DMS53 (cell line): ENCODE data around the gene ARHGAP24.

Experiments used
- DNase-seq: peaks from one replicate; lab custom pipeline; 2025; lab: John Stamatoyannopoulos, UW

ARHGAP24 gene

GRCh38 chr4:85700362-85700761, 225.4 kb downstream of the ARHGAP24 start:
- DNase-seq, result no peak

DNA sequence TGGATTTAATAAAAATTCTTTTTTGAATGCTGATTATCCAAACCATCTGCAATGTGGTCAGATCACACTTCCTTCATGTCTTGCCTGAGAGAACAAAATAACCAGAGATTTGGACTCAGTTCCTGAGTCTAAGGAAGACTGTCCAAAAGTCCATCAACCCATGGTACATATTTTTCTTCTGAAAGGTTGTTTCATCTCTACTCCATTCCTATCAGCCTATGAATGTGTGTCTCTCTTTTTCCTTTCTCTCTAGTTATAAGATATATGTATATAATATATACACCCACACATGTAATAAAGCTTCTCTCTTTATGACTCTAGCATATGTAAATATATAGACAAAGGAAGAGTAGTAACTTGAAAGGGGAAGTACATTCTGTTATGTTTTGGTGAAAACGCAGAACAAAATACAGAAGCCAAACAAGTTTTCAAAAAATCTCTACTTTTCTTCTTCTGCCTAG, 226.9 kb downstream of the ARHGAP24 start:
- no peak for DNase-seq

- DNase-seq, result no peak
Observed at GRCh38 chr4:85703096-85703495, 228.1 kb downstream of the ARHGAP24 start.

DNA sequence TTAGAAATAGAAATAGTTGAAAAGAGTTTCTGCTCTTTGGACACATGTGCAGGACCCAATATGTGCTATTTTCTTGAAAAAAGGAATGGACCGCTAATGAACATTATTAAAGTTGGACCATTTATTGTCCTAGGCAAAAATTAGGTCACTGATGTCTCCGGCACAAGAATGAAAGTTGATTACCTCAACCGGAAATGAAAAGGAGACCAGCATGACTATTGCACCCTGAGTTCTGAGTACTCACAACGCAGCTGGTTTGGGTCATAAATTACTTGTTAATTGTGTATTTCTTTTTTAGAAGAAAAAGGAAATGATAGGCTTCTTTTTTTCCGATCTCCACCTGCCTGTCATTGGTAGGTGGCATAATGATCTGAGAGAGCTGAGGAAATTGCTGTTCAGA, 232.7 kb downstream of the ARHGAP24 start:
- DNase-seq, result no peak

GRCh38 chr4:85708468-85708867, 233.5 kb downstream of the ARHGAP24 start:
- DNase-seq, result no peak

GRCh38 chr4:85713005-85713404, 238.1 kb downstream of the ARHGAP24 start:
- DNase-seq, result no peak

DNA sequence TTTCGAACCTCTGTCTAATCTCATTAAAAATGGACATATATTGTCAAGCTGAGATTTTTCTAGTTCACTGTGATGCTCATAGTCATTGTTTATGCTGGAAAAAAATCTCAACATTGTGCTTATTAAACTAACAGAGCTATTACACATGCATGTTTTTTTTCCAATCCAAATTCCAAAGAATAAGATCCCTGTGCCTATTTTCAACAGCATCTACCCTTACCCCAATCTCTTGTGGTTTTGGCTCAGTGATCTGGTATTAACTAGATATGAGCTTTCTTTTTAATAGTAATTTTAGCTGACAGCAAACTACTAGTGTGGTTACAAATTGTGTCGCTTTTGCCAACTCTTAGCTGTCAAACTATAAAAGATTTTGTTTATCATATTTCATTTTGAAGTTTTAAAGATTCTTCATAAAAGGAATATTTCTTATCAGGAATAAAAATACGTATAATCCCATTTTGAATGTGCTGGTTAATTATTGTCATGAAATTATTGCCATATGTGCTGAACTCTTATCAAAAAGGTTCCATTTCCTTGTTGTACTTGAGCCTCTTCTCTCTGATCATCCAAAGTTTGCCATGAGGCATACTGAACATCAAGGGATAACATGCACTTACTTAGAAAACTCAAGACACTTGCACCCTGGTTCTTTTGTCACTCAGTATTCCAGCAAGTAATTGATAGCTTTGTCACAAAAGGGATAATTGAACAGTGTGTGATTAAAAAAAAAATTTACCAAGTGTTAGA, 241.2 kb downstream of the ARHGAP24 start:
- DNase-seq, result no peak

GRCh38 chr4:85717351-85717750, 242.4 kb downstream of the ARHGAP24 start:
- no peak for DNase-seq

DNA sequence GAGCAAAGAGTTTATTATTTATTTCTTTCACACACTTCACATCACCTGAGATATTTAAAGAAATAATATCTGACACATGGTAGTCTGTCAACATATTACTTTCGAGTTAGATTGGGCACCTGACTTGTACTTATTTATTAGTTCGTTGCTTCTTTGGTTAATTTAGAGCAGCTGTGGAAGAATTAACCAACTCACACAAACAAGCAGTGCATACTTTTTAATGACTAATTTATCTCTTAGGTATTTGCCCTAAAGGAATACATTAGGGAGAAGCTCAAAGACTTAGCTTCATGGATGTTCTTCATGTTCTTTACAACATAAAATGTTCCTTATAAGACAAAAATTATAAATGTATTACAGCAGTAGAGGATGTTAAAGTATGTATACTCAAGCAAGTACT, 242.9 kb downstream of the ARHGAP24 start:
- DNase-seq, result no peak

GRCh38 chr4:85720735-85721134, 245.8 kb downstream of the ARHGAP24 start:
- DNase-seq, result peak; percentile 21

- no peak for DNase-seq
Observed at GRCh38 chr4:85722401-85722800, 247.5 kb downstream of the ARHGAP24 start.

GRCh38 chr4:85722807-85723206, 247.9 kb downstream of the ARHGAP24 start:
- DNase-seq, result no peak

DNA sequence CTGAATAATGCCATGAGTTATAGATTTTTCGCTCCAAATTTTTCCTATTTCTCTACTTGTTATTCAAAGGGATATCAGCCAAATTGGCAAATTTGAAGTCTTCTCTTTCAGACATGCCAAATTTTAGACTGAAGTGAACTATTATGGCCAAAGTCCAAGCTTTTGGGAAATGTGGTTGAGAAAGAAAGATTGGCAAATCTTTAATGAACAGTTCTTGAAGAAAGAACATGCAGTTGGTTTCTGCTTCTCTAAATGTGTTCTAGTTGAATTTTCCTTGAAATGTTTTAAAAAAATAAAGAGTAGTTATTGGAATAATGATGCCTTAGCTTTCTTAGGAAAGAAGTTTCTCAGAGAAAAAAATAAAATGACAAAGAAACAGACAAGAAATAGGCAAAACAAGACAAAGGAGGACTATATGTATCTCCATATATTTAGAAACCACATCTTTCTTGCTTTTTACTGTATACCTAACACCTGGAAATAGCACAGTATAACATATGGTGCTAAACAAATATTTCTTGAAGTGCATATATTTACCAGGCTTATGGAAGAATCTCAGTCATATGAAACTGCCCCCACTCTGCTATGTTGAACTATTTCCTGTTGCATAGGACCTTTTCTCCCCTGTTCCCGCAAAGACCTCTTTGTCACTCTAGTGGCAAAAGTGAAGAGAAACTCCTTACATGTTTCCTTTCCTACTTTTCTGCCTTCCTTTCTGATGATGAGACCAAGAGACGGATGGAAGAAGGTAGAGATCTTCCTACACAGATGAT, 250.0 kb downstream of the ARHGAP24 start:
- peak; percentile 7 for DNase-seq

DNA sequence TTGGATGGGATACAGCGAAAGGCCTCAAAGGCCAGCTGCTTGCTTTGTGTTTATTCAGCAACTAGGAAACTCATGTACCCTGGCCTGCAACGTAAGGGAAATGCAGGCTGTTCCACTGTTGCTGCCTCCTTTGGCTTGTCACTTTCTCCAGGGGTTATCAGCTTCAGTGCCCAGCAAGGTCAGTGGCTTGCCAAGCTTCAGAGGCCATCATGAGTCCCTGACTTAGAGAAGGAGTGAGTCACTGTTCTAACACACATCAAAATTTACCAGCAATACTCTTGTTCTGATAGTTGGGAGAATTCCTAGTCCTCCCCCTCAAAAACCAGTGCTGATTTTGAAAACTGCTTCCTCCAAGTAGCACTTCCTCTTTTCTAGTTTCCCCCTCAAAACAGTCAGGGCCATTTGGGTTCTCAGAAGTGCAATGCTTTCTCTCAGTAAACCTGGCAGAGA, 250.8 kb downstream of the ARHGAP24 start:
- peak; percentile 8 for DNase-seq

- no peak for DNase-seq
Observed at GRCh38 chr4:85726555-85726954, 251.6 kb downstream of the ARHGAP24 start.

DNA sequence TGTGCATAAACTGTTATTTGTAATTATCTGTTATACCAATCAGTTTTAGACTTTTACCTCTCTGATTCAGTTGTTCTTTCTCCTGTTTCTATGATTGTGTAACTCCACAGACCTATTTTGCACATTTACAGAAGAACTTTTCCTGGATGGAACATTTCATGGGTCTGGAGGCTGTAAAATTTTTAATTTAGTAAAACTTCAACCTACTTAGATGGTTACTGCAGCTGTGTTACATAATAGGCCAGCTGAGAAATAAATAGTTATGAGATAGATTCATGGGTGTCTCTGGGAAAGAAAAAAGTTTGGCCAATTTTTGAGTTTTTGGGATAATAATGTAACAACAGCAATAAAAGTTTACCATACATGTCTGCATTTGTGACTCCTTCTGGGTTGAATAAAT, 253.5 kb downstream of the ARHGAP24 start:
- DNase-seq, result no peak

GRCh38 chr4:85732124-85732523, 257.2 kb downstream of the ARHGAP24 start:
- no peak for DNase-seq

DNA sequence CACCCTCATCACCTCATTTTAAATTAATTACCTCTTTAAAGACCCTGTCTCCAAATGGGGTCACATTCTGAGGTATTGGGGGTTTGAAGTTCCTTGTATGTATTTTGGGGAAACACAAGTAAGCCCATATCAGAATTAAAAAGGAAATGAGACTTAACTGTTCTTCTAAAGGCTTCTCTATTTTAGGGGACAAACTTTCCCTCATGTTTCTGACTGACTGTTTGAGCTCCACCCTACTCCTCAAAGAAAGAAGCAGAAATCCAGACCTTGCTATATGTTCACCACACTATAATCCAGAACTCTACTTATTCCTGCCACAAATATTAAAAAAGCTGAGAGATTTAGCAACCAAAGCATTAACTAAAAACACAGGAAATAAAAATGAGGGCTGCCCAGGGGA, 258.8 kb downstream of the ARHGAP24 start:
- no peak for DNase-seq

DNA sequence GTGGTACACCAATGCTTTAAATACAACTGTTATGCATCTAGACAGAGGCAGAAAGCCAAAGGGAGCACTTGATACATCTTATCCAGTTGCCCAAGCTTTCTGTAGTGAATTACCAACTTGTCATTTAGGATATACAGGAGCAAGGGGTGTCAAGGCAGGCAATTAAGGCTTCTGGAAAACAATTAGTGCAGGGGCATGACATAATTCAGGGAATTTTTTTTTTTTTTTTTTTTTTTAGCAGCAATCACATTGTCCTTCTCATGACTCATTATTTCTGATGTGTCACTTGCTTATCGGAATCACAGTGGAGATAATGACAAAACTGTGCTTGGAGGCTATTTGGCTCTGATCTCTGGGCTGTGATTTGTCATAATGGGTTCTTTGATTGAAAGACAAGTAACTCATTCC, 259.5 kb downstream of the ARHGAP24 start:
- no peak for DNase-seq

DNA sequence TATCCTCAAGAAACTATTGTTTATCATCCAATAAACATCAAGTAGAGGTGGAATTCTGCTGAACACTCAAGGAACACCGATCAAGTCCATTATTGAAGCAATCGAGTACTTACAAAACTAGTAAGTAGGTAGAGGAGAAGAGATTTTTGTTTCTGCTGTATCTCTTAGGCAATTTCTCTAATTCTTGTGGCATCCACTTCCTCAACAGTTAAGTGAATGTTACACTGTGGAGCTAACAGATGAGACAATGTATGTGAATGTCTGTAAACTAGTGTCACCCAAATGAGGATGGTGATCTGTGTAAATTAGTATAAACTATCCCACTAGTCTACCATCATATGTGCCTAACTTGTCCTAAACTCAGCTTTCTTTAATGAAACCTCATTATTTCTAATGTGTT, 261.6 kb downstream of the ARHGAP24 start:
- no peak for DNase-seq

GRCh38 chr4:85737254-85737653, 262.3 kb downstream of the ARHGAP24 start:
- DNase-seq, result no peak

- DNase-seq, result no peak
Observed at GRCh38 chr4:85738721-85739120, 263.8 kb downstream of the ARHGAP24 start.

DNA sequence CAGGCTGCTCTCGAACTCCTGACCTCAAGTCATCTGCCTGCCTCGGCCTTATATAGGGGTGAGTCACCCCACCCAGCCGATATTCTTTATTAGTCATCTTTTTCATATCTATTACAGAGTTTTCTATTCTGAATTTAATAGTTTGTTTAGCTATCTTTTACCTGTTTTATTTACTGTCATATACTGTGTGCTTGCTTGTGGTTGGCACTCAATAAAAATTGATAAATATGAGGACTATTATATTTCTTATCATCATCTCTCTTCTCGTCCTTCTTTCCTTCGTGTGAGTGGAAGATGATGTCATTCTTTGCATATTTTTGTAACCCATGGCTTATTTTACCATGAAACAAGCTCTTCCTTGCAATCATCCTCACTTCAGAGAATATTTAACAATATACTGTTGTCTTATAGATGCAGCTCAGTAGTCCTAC, 265.5 kb downstream of the ARHGAP24 start:
- DNase-seq, result no peak
